ENCODE data around the gene SLC39A11. TPM values are rescaled to one million over a fixed set of nuclear protein-coding genes. Genes with fewer than 3 reads are reported as not detected.
"Not testable (repeated sequence)": the region's sequence is repeated elsewhere in the genome, so short reads cannot be mapped to it uniquely, and the experiment has no call there.

SLC39A11 gene
- total and polyA plus RNA-seq, 4 donors, result 4.6 to 23.3 (median 11.4) TPM

DNA sequence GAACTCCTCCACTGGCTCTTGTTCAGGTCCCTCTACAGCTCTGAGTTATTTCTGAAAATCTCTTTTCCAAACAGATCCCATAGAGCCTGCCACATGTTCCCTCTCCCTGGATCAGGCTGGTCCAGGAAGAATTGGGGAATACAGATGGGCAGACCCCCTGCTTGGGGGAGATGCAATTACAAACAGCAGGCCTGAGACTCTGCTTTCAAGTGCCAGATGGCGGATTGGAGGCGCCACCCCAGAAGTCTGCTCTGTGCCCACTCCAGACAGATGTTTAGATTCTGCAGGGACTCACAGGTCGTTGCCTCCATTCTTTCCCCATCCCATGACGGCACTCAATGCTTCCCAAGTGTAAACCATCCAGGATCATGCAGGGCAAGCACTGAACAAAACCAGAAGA is 316.6 kb downstream of the SLC39A11 start:
- H3K27ac ChIP-seq (ENCODE audit: low read depth, low read length), result no peak overlapping the region
- H3K27me3 ChIP-seq (ENCODE audit: control insufficient read depth, insufficient read depth, low read length), result no peaks in the 10 kb centered on the region
- no peaks in the 10 kb centered on the region for H3K9me3 ChIP-seq (ENCODE audit: control insufficient read depth, insufficient read depth, low read length)
- peak in 2 of 6 donors; percentile 27 to 85 for DNase-seq (ENCODE audit: low read depth in 4 of 6, low spot score in 6 of 6)
- H3K4me1 ChIP-seq (ENCODE audit: control insufficient read depth, insufficient read depth, low read length), result peaks cover 4% of the 10 kb centered on the region
- H3K4me3 ChIP-seq (ENCODE audit: low read depth, low read length), result no peak overlapping the region
- H3K36me3 ChIP-seq (ENCODE audit: control insufficient read depth, insufficient read depth, low read length), result no peaks in the 10 kb centered on the region
- 48% methylated on average over 4 of the region's 4 CpGs for WGBS (ENCODE audit: insufficient coverage)

DNA sequence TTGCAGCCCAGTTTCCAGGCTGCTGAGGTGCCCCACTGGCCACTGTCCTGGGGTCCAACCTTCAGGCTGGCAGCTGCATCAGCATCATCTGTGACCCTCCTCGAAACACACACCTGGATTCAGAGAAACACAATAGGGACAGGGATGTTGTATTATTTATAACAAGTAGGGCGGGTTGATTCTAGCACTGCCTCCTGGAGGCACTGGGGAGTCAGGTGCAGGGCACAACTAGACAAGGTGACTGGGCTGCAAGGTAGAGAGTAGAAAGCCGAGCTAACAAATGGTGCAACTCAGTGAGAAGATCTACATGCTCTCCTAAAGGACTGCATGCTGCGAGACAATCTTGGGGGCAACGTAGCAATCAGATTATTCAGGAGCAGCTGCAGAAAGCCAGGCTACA is 317.3 kb downstream of the SLC39A11 start:
- no peak overlapping the region for H3K4me3 ChIP-seq (ENCODE audit: low read depth, low read length)
- no peak for DNase-seq (ENCODE audit: low read depth in 4 of 6, low spot score in 6 of 6)
- WGBS (ENCODE audit: insufficient coverage), result 82% methylated on average over 4 of the region's 5 CpGs
- H3K4me1 ChIP-seq (ENCODE audit: control insufficient read depth, insufficient read depth, low read length), result peaks cover 4% of the 10 kb centered on the region
- no peaks in the 10 kb centered on the region for H3K27me3 ChIP-seq (ENCODE audit: control insufficient read depth, insufficient read depth, low read length)
- no peaks in the 10 kb centered on the region for H3K36me3 ChIP-seq (ENCODE audit: control insufficient read depth, insufficient read depth, low read length)
- no peaks in the 10 kb centered on the region for H3K9me3 ChIP-seq (ENCODE audit: control insufficient read depth, insufficient read depth, low read length)
- H3K27ac ChIP-seq (ENCODE audit: low read depth, low read length), result no peak overlapping the region

DNA sequence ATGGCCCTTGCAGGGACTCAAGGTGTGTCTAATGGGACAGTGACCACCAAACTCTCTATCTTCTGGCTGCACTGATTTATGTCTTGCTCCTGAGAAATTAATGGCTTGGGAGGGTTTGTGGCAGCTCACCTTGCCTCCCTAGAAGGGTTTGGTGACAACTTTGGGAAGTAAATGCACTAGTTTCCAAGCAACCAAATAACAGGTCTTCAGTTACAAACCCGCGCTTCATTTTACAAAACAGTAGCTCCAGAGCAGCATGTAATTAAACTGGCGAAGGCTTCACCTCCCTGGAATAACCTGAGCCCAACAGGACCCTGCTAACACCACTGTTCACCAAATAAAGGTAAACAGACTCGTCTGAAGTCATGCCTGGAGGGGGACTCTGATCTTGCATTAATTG is 318.3 kb downstream of the SLC39A11 start:
- H3K27ac ChIP-seq (ENCODE audit: low read depth, low read length), result no peak overlapping the region
- H3K4me3 ChIP-seq (ENCODE audit: low read depth, low read length), result no peak overlapping the region
- H3K36me3 ChIP-seq (ENCODE audit: control insufficient read depth, insufficient read depth, low read length), result no peaks in the 10 kb centered on the region
- no peak for DNase-seq (ENCODE audit: low read depth in 4 of 6, low spot score in 6 of 6)
- WGBS (ENCODE audit: insufficient coverage), result 83% methylated on average over 3 of the region's 4 CpGs
- peaks cover 4% of the 10 kb centered on the region for H3K4me1 ChIP-seq (ENCODE audit: control insufficient read depth, insufficient read depth, low read length)
- no peaks in the 10 kb centered on the region for H3K27me3 ChIP-seq (ENCODE audit: control insufficient read depth, insufficient read depth, low read length)
- no peaks in the 10 kb centered on the region for H3K9me3 ChIP-seq (ENCODE audit: control insufficient read depth, insufficient read depth, low read length)

DNA sequence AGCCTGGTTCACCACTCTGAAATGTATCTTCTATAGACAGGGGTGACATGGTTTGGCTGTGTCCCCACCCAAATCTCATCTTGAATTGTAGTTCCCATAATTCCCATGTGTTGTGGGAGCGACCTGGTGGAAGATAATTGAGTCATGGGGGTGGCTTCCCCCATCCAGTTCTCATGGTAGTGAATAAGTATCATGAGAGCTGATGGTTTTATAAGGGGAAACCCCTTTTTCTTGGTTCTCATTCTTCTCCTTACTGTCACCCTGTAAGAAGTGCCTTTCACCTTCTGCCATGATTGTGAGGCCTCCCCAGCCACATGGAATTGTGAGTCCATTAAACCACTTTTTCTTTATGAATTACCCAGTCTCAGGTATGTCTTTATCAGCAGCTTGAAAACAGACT is 319.3 kb downstream of the SLC39A11 start:
- not testable (repeated sequence) for H3K27ac ChIP-seq (ENCODE audit: low read depth, low read length); DNase-seq (ENCODE audit: low read depth in 4 of 6, low spot score in 6 of 6); H3K4me1 ChIP-seq (ENCODE audit: control insufficient read depth, insufficient read depth, low read length); H3K4me3 ChIP-seq (ENCODE audit: low read depth, low read length); H3K36me3 ChIP-seq (ENCODE audit: control insufficient read depth, insufficient read depth, low read length); H3K27me3 ChIP-seq (ENCODE audit: control insufficient read depth, insufficient read depth, low read length); H3K9me3 ChIP-seq (ENCODE audit: control insufficient read depth, insufficient read depth, low read length)
- no CpG with 5 or more reads among the region's 1 CpG for WGBS (ENCODE audit: insufficient coverage)

DNA sequence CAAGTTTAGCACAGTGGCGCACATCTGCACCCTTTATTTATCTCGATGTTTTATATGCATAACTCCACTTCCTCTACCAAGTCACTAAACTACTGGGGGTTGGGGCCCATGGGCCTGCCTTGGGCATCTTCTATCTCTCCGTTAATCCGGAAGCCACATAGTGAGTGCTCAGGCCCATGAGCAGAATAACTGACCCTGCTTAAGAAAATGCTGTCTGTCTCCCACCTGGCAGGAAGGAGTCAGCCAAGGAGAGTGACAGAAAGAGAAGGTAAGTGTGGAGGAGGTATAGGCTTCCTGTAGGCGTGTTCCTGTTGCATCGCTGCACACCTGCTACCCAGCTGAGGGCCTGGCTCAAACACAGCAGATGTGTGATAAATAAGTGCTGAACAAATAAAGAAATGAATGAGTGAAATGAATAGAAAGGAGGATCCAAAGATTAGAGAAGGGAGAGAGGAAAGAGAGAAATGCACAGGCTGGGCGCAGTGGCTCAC is 320.1 kb downstream of the SLC39A11 start:
- no peak for DNase-seq (ENCODE audit: low read depth in 4 of 6, low spot score in 6 of 6)
- Histone ChIP-seq H3K9me3 (ENCODE audit: control insufficient read depth, insufficient read depth, low read length) (no peaks in the 10 kb centered on the region), H3K4me3 (ENCODE audit: low read depth, low read length) (no peak overlapping the region), H3K27me3 (ENCODE audit: control insufficient read depth, insufficient read depth, low read length) (no peaks in the 10 kb centered on the region), H3K27ac (ENCODE audit: low read depth, low read length) (no peak overlapping the region), H3K4me1 (ENCODE audit: control insufficient read depth, insufficient read depth, low read length) (peaks cover 4% of the 10 kb centered on the region), H3K36me3 (ENCODE audit: control insufficient read depth, insufficient read depth, low read length) (no peaks in the 10 kb centered on the region)
- 95% methylated on average over 6 of the region's 7 CpGs for WGBS (ENCODE audit: insufficient coverage)

DNA sequence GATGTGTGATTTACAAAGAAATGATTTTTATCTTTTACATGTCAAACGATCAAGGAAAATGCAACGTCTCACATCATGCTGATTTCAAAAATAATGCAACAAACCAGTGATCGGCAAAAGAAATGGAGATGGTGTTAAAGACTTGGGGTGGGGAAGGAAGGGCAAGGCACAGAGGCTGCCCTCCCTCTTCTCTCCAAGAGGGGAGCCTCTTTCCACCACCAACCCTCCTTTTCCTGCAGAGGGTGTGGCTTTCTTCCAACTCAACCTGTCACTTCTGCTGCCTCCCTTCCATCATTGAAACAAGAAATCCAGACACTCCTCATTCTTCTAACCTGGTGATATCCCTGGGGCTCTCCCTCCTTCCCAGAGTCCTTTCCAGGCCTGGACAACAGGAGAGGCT is 320.8 kb downstream of the SLC39A11 start:
- Histone ChIP-seq H3K4me1 (ENCODE audit: control insufficient read depth, insufficient read depth, low read length) (peaks cover 4% of the 10 kb centered on the region), H3K27me3 (ENCODE audit: control insufficient read depth, insufficient read depth, low read length) (no peaks in the 10 kb centered on the region), H3K27ac (ENCODE audit: low read depth, low read length) (no peak overlapping the region), H3K36me3 (ENCODE audit: control insufficient read depth, insufficient read depth, low read length) (no peaks in the 10 kb centered on the region), H3K4me3 (ENCODE audit: low read depth, low read length) (no peak overlapping the region), H3K9me3 (ENCODE audit: control insufficient read depth, insufficient read depth, low read length) (no peaks in the 10 kb centered on the region)
- WGBS (ENCODE audit: insufficient coverage), result no CpG with 5 or more reads among the region's 3 CpGs
- no peak for DNase-seq (ENCODE audit: low read depth in 4 of 6, low spot score in 6 of 6)

DNA sequence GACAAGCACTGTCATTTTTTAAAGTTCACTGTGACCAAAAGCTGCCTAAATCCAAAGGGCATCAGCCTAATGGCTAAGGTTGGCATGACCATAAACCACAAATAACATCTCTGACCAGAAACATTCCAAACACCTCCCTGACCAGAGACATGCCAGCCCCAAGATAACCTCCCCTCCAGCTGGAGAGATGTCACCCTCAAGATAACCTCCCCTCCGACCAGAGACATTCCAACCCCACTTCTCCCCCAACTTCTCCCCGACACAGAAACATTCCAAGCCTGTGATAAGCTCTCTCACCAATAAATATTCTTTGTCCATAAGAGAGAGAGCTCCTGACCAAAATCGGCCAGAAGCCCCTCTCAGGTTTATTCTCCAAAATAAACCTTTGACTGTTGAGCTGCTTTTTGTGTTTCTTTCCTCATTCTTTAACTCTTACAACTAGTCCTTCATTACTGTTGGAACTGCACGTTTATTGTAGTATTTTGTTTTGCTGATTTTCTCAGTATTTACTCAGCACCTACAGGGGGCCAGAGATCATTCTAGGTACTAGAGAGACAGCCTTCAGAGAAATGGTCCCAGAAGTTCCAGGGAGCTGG is 325.6 kb downstream of the SLC39A11 start:
- H3K4me1 ChIP-seq (ENCODE audit: control insufficient read depth, insufficient read depth, low read length), result no peaks in the 10 kb centered on the region
- WGBS (ENCODE audit: insufficient coverage), result 100% methylated on average over 2 of the region's 4 CpGs
- DNase-seq (ENCODE audit: low read depth in 4 of 6, low spot score in 6 of 6), result no peak
- no peaks in the 10 kb centered on the region for H3K27me3 ChIP-seq (ENCODE audit: control insufficient read depth, insufficient read depth, low read length)
- H3K36me3 ChIP-seq (ENCODE audit: control insufficient read depth, insufficient read depth, low read length), result no peaks in the 10 kb centered on the region
- no peak overlapping the region for H3K27ac ChIP-seq (ENCODE audit: low read depth, low read length)
- H3K9me3 ChIP-seq (ENCODE audit: control insufficient read depth, insufficient read depth, low read length), result no peaks in the 10 kb centered on the region
- no peak overlapping the region for H3K4me3 ChIP-seq (ENCODE audit: low read depth, low read length)

DNA sequence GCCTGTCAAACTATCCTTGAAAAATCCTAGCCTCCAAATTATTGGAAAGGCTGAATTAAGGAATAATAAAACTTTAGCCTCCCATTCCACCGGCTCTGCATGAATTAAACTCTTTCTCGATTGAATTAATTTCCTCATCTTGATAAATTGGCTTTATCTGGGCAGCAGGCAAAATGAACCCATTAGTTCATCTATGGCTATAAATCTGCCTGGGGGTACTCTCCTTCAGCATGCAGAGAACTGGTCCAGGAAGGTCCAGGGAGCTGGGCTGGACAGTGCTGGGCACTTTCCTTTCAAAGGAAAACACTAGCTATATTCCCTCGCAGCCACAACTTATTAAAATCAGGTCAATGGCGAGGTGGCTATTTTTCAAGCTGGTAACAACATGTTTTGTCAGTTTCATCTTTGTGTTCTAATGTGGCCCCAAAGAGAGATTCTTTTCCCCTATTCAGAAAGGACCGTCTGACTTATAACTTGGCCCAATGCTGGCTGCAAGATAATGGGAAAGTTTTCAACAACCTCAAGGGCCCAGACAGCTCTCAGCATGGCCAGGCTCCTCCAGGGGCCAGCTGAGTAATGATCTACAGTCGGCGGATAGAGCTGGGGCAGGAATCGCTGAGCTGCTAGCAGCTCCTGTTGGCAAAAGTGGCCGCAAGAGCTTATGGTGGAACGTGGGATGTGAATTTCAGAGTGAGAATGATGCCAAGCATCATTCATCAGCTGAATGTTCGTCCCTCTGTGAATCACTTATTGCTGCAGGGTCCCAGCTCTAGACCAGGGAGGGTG is 326.9 kb downstream of the SLC39A11 start:
- H3K9me3 ChIP-seq (ENCODE audit: control insufficient read depth, insufficient read depth, low read length), result no peaks in the 10 kb centered on the region
- WGBS (ENCODE audit: insufficient coverage), result 58% methylated on average over 10 of the region's 11 CpGs

DNA sequence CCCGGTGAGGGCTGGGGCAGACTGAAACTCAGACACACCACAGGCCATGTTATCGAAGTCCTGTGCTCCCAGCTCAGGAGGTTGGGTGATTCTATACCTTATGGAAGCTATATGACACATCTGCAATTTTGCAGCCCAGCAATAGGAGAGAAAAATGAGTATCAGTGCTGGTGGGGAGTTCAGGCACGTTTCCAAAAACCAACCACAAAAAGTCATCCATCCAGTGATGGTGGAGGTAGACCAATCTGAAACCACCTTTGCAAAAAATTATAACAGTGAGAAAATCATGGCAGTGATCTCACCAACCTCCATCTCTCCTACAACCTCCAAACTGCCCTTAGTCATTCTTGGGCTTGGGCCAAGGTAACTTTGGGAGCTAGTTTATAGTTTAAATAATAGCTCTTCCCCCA is 327.9 kb downstream of the SLC39A11 start:
- no CpG with 5 or more reads among the region's 3 CpGs for WGBS (ENCODE audit: insufficient coverage)
- no peaks in the 10 kb centered on the region for H3K4me1 ChIP-seq (ENCODE audit: control insufficient read depth, insufficient read depth, low read length)
- no peak for DNase-seq (ENCODE audit: low read depth in 4 of 6, low spot score in 6 of 6)
- H3K4me3 ChIP-seq (ENCODE audit: low read depth, low read length), result no peak overlapping the region
- H3K27ac ChIP-seq (ENCODE audit: low read depth, low read length), result no peak overlapping the region
- no peaks in the 10 kb centered on the region for H3K27me3 ChIP-seq (ENCODE audit: control insufficient read depth, insufficient read depth, low read length)
- H3K9me3 ChIP-seq (ENCODE audit: control insufficient read depth, insufficient read depth, low read length), result no peaks in the 10 kb centered on the region
- no peaks in the 10 kb centered on the region for H3K36me3 ChIP-seq (ENCODE audit: control insufficient read depth, insufficient read depth, low read length)

More for the DNA sequence above, 326.9 kb downstream of the SLC39A11 start:
- Histone ChIP-seq H3K36me3 (ENCODE audit: control insufficient read depth, insufficient read depth, low read length) (no peaks in the 10 kb centered on the region), H3K4me3 (ENCODE audit: low read depth, low read length) (no peak overlapping the region), H3K27ac (ENCODE audit: low read depth, low read length) (no peak overlapping the region), H3K27me3 (ENCODE audit: control insufficient read depth, insufficient read depth, low read length) (no peaks in the 10 kb centered on the region), H3K4me1 (ENCODE audit: control insufficient read depth, insufficient read depth, low read length) (no peaks in the 10 kb centered on the region)
- peak in 1 of 6 donors; percentile 18 for DNase-seq (ENCODE audit: low read depth in 4 of 6, low spot score in 6 of 6)

DNA sequence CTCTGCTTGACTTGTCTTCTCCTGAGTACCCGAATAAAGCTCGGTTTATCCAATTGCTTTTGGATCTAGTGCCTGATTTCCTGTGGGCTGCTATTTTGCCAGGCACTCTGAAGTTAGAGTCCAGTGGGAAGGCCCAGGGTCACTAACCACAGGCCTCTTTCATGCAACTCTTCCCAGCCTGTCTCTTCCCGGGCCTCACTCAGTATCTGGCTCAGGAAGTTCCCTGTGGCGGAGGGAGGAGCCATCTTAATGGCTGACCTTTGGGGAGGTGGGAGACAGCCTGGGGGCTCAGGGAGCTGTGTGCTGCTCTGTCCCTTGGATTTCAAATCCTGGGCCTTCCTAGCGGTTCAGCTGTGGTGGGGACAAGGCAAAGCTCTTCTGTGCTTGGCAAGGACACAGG is 328.5 kb downstream of the SLC39A11 start:
- no peak overlapping the region for H3K27ac ChIP-seq (ENCODE audit: low read depth, low read length)
- no peaks in the 10 kb centered on the region for H3K9me3 ChIP-seq (ENCODE audit: control insufficient read depth, insufficient read depth, low read length)
- WGBS (ENCODE audit: insufficient coverage), result 68% methylated on average over 4 of the region's 5 CpGs
- no peaks in the 10 kb centered on the region for H3K27me3 ChIP-seq (ENCODE audit: control insufficient read depth, insufficient read depth, low read length)
- no peaks in the 10 kb centered on the region for H3K36me3 ChIP-seq (ENCODE audit: control insufficient read depth, insufficient read depth, low read length)
- DNase-seq (ENCODE audit: low read depth in 4 of 6, low spot score in 6 of 6), result no peak
- no peak overlapping the region for H3K4me3 ChIP-seq (ENCODE audit: low read depth, low read length)
- no peaks in the 10 kb centered on the region for H3K4me1 ChIP-seq (ENCODE audit: control insufficient read depth, insufficient read depth, low read length)
